ENCODE data around the gene MAGEB3.
"Not testable (repeated sequence)": the region's sequence is repeated elsewhere in the genome, so short reads cannot be mapped to it uniquely, and the experiment has no call there.

Gene MAGEB3

GRCh38 chrX:30230395-30230794 is at the start of gene MAGEB3:
MAGEB3 (plus strand) TSS chrX:30230657; CDS start chrX:30235925, 5,268 bp downstream.
- no peak for DNase-seq

- no peak for DNase-seq
Measured at GRCh38 chrX:30181353-30181752, 49.1 kb upstream of the MAGEB3 start.

- DNase-seq, result no peak
Measured at GRCh38 chrX:30183554-30183953, 46.9 kb upstream of the MAGEB3 start.

GRCh38 chrX:30190426-30190825 is 40.0 kb upstream of the MAGEB3 start:
- DNase-seq, result no peak

- not testable (repeated sequence) for DNase-seq
Measured at GRCh38 chrX:30193910-30194309, 36.5 kb upstream of the MAGEB3 start.

- no peak for DNase-seq
Measured at GRCh38 chrX:30196322-30196721, 34.1 kb upstream of the MAGEB3 start.

- no peak for DNase-seq
Measured at GRCh38 chrX:30212172-30212571, 18.3 kb upstream of the MAGEB3 start.

- peak; percentile 46 for DNase-seq
Measured at GRCh38 chrX:30215357-30215843, 15.1 kb upstream of the MAGEB3 start, which contains the start of gene MAGEB2. MAGEB2 (plus strand) TSS chrX:30215563; CDS start chrX:30218581, 3,018 bp downstream.

GRCh38 chrX:30217465-30217864 is 13.0 kb upstream of the MAGEB3 start:
- DNase-seq, result no peak

GRCh38 chrX:30219372-30219771 is 11.1 kb upstream of the MAGEB3 start:
- no peak for DNase-seq

GRCh38 chrX:30220661-30221060 is 9.8 kb upstream of the MAGEB3 start:
- no peak for DNase-seq

- DNase-seq, result no peak
Measured at GRCh38 chrX:30224536-30224935, 5.9 kb upstream of the MAGEB3 start.

GRCh38 chrX:30228526-30228925 is 1.9 kb upstream of the MAGEB3 start:
- DNase-seq, result no peak

GRCh38 chrX:30241724-30242415 is 11.4 kb downstream of the MAGEB3 start, which contains the start of gene MAGEB4:
MAGEB4 (plus strand) TSS chrX:30242000; CDS start chrX:30242136, 136 bp downstream.
- no peak for DNase-seq

GRCh38 chrX:30246769-30247489 is 16.5 kb downstream of the MAGEB3 start, which contains the start of gene MAGEB1:
MAGEB1 (plus strand) TSS chrX:30247146; CDS start chrX:30250494, 3,348 bp downstream.
- DNase-seq, result peak; percentile 84

- DNase-seq, result no peak
Measured at GRCh38 chrX:30248854-30249253, 18.4 kb downstream of the MAGEB3 start.

GRCh38 chrX:30253257-30253656 is 22.8 kb downstream of the MAGEB3 start:
- DNase-seq, result no peak

- no peak for DNase-seq
Measured at GRCh38 chrX:30259927-30260326, 29.5 kb downstream of the MAGEB3 start.

GRCh38 chrX:30261012-30261411 is 30.6 kb downstream of the MAGEB3 start:
- DNase-seq, result no peak

GRCh38 chrX:30262763-30263162 is 32.3 kb downstream of the MAGEB3 start:
- DNase-seq, result no peak

GRCh38 chrX:30270639-30271038 is 40.2 kb downstream of the MAGEB3 start:
- no peak for DNase-seq

- peak; percentile 31 for DNase-seq
Measured at GRCh38 chrX:30275498-30275897, 45.0 kb downstream of the MAGEB3 start.

- no peak for DNase-seq
Measured at GRCh38 chrX:30278365-30278764, 47.9 kb downstream of the MAGEB3 start.

- DNase-seq, result no peak
Measured at GRCh38 chrX:30280428-30280827, 50.0 kb downstream of the MAGEB3 start.
